Activated T-cell treated with anti-CD3 and anti-CD28 coated beads for 48 hours (primary cell): ENCODE measurements around the gene VPS18.

ENCODE experiments used
- DNase-seq: peaks from one replicate; pipeline ENCODE4 v3.0.0-alpha.2; 2020; ENCODE audit warnings: low read depth

The VPS18 gene

DNA sequence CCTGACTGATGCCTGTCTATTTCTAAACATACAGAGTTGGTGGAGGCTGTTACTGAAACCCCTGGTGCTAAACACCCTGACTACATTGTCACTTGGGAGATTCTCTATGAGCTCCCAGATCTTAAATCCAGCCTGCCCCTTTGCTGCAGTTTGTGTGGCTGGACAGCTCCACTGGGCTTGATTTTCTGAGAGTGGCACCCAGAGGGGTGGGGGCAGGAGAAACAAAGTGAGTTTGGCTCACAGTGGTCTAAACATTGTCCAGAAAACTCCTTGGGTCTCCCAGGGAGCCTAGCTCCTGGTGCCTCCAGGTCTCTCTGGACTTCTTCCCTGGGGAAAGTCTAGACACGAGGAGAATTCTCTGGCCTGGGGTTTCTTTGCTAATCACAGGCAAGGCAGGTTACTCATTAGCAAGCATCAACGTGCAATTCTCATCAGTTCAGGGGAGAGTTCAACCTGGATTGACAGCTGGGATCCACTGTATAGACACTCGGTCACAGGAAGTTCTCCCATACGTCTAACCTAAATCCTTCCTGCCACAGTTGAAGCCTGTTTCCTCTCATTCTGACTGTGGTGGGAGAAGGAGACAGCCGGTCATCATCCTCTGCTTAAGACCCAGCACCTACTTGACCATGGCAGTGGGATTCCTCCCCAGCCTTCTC, 27.8 kb downstream of the VPS18 start:
- DNase-seq: no peak

- DNase-seq: no peak
Observed at GRCh38 chr15:40922608-40923005, 28.4 kb downstream of the VPS18 start.

- DNase-seq: no peak
Observed at GRCh38 chr15:40923551-40923950, 29.3 kb downstream of the VPS18 start.

DNA sequence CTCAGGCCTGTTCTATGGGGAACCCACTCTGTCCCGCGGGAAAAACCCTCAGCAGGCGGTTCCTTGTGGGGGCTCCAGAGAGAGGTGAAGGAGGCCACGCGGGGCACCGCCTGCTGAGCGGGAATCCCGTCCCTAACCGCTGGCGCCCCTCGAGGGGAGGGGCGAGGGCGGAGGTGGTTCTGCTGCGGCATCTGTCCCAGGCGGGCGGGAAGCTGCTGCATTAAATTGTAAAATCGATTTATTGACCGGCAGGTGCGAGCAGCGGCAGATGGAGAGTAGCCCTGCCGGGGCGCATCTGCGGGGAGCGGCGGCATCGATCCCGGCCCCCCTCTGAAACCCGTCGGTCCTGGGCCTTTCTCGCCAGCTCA, 31.2 kb downstream of the VPS18 start:
- no peak for DNase-seq

GRCh38 chr15:40925863-40926658, 31.8 kb downstream of the VPS18 start:
- no peak for DNase-seq

- no peak for DNase-seq
Observed at GRCh38 chr15:40926659-40927494, 32.6 kb downstream of the VPS18 start.

DNA sequence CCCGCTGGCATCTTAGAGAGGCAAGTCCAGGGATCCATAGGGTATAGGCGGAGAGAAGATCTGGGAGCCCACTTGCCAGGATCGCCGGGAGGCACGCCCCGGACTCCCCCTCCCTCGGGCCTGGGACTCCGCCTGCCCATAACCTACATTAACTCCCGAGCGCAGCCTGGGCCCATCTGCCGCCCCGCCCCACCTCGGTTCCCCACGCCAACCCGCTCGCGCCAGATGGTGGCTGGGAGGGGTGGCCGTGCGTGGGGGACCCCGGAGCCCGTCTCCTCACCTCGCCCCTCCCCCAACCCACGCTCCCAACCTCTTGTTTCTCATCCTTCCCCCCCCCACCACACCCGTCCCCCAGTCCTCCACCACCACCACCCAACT, 33.2 kb downstream of the VPS18 start:
- DNase-seq: no peak

DNA sequence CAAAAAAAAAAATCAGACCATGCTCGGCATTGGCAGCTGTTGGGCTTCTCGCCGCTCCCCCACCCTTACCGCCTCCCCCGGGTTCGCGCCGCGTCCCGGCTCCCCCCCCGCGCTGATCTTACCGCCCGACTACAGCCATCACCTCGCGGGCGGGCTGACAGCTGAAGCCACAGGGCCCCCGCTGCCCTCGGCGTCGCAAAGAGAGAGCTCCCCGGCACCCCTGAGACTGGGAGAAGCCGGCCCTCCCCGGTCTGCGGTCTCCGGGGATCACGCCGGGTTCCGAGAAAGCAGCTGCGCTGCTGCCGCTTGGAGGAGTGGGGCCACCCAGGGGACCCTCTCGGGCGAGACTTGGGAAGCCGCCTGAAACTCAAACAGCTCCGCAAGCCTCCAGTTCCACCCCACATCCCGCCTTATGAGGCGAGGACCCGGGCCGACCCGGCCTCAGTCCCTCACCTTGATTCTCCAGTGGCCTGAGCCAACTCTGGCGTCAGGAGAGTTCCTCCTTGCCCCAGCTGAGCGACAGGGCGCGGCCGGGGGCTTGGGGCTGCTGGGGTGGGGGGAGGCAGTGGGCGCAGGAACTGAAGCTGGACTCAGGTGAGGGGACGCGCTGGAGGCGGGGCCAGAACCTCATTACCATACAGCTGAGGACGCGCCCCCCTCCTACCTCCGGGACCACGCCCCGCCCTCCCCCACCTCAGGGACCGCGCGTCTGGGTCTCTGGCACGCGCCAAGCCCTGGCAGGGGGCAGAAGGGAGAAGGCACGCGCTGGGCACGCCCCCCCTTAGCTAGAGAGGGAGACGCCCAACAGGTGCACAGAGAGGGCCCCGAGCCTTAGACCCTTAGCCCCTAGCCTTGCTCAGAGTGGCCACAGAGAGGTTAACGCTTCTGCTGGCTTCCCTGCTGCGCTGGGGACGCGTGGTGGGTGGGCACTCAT, 33.9 kb downstream of the VPS18 start:
- no peak for DNase-seq

DNA sequence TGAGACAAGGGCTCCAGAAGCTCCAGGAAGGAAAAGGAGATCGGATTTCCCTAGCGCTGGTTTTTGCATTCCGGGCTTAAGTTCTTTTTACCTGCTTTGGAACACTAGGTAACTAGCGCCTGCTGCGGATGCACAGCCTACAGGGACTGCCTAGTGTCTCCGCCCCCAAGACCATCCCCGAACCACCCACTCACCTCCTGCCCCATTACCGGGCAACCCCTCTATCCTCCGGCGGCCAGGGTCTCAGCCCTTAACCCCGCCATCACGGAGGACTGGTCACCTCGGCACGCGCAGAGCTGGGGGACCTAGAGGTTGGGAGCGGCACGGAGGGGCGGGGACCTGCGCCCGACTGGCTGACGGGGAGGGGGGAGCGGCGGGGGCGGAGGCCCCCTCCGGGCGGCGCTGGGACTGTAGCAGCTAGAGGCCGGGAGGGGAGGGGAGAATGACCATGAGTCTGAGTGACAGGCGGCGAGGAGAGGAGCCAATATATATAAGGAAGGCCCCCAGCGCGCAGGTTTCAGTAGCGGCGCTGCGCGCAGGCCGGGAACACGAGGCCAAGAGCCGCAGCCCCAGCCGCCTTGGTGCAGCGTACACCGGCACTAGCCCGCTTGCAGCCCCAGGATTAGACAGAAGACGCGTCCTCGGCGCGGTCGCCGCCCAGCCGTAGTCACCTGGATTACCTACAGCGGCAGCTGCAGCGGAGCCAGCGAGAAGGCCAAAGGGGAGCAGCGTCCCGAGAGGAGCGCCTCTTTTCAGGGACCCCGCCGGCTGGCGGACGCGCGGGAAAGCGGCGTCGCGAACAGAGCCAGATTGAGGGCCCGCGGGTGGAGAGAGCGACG, 34.8 kb downstream of the VPS18 start, which contains the start of gene DLL4:
TSS of gene DLL4 (plus strand) at position 520 of the 839 bp plus-strand sequence. CDS start 329 bp downstream, outside the sequence.
- no peak for DNase-seq

DNA sequence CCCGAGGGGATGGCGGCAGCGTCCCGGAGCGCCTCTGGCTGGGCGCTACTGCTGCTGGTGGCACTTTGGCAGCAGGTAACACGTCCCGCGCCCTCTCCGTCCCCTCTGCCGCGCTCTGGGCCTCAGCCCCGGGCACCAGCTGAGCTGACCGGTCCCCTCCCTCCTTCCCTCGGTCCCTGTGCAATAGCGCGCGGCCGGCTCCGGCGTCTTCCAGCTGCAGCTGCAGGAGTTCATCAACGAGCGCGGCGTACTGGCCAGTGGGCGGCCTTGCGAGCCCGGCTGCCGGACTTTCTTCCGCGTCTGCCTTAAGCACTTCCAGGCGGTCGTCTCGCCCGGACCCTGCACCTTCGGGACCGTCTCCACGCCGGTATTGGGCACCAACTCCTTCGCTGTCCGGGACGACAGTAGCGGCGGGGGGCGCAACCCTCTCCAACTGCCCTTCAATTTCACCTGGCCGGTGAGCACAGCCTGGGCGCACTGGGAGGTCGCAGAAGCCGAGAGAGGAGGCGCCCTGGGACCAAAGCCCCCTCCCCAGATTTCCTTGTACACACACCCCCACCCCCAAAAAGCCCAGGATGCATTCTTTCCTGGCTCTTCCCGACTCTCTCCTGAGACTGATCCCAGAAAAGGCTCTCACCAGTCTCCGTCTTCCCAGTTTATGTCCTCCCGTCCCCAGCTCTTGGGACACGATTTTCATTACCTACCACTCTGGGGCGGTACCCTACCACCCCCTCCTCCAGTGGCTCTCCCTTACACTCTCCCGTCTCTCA, 35.6 kb downstream of the VPS18 start:
- DNase-seq: no peak

DNA sequence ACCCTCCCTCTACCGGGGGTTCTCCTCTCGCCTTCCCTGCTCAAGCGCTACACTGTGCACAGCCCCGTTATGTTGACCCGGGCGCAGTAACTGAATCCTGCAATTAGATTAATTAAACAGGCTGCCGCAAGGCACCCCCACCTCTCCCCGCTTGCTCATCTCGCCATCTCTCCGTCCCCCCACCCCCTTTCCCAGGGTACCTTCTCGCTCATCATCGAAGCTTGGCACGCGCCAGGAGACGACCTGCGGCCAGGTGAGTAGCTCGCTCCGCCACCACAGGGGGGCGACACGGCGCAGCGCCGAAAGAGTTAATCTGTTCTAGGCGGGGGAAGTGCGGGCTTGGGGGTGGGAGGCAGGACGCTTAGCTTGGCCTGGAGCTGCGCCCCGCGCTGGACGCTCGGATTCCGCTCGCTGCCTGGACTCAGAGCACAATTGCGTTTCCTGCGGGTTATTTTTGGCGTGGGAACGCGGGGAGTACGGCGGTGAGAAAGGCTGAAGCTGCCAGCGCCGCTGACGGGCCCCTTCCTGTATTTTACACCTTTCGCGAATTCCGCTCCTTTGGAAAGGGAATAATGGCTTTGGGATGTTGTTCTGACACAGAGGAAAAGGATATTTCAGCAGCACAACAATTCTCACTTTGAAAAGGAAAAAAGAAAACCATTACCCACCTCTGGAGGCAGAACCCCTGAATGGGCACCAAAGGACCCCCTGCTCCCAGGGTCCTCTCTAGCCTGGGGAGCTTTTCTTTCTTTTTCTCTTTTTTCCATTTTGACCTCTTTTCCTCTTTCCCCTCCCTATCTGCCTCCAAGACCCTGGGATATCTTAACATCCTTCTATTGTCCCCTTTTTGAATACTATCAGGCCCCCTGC, 36.4 kb downstream of the VPS18 start:
- no peak for DNase-seq

DNA sequence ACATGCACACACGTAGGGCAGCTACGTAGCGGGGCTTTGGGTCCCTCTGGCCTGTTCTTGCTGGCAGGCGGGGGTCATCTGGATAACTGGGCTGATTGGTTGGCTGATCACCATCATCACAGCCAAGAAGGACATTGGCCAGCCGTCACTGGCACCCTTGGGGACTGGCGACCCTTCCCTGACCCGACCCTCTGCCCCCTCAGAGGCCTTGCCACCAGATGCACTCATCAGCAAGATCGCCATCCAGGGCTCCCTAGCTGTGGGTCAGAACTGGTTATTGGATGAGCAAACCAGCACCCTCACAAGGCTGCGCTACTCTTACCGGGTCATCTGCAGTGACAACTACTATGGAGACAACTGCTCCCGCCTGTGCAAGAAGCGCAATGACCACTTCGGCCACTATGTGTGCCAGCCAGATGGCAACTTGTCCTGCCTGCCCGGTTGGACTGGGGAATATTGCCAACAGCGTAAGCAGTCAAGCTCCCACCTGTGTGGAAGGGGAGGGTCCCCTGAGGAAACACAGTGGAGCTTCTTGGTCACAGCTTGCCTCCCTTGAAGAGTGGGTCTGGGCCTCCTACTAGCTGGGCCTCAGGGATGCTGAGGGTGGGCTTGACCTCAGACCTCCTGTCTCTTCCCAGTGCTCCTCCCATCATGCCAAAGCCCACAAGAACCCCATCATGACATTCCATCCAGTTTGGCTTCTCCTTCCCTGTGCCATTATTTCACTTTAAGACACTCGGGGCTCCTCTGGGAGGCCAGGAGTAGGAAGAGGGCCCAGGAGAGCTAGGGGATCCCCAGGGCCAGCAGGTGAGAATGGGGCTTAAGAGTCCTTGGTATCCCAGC, 37.3 kb downstream of the VPS18 start:
- DNase-seq: no peak

DNA sequence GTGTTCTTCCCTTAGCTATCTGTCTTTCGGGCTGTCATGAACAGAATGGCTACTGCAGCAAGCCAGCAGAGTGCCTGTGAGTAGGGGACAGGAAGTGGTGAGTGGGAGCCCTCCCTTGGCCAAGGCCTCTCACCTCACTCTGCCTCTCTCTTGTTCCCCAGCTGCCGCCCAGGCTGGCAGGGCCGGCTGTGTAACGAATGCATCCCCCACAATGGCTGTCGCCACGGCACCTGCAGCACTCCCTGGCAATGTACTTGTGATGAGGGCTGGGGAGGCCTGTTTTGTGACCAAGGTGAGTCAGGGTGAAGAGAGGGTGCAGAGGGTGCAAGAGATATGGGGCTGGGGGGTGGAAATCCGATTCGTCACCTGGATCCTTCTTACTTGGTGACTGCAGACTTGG, 37.9 kb downstream of the VPS18 start:
- DNase-seq: no peak

GRCh38 chr15:40932649-40933516, 38.6 kb downstream of the VPS18 start:
- DNase-seq: no peak

GRCh38 chr15:40933517-40933902, 39.3 kb downstream of the VPS18 start:
- DNase-seq: no peak

GRCh38 chr15:40934457-40934856, 40.2 kb downstream of the VPS18 start:
- no peak for DNase-seq

DNA sequence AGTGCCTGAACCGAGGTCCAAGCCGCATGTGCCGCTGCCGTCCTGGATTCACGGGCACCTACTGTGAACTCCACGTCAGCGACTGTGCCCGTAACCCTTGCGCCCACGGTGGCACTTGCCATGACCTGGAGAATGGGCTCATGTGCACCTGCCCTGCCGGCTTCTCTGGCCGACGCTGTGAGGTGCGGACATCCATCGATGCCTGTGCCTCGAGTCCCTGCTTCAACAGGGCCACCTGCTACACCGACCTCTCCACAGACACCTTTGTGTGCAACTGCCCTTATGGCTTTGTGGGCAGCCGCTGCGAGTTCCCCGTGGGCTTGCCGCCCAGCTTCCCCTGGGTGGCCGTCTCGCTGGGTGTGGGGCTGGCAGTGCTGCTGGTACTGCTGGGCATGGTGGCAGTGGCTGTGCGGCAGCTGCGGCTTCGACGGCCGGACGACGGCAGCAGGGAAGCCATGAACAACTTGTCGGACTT, 42.0 kb downstream of the VPS18 start:
- DNase-seq: no peak
